ENCODE data around the gene KCTD16. TPM values are rescaled to one million over a fixed set of nuclear protein-coding genes. Genes with fewer than 3 reads are reported as not detected.

Gene KCTD16
- polyA plus RNA-seq, 1 of the 3 experiments (the other 2 are of a cell fraction), result 0.03 TPM

GRCh38 chr5:144511580-144512072, 341.0 kb downstream of the KCTD16 start:
- CTCF ChIA-PET, result no interaction called here
- no peak for TF ChIP-seq FOXJ3 (CRISPR knock-in tag; IDR thresholded peaks at IDR 0.05)
- no peaks in the 10 kb centered on the region for H3K79me2 ChIP-seq (ENCODE audit: insufficient read depth)
- H3K9me2 ChIP-seq, result no peaks in the 10 kb centered on the region
- 52% methylated on average over 4 of the region's 4 CpGs for WGBS (ENCODE audit: low lambda C conversion rate)
- POLR2A ChIA-PET, result no interaction called here
- no peaks in the 10 kb centered on the region for H3K27me3 ChIP-seq (ENCODE audit: insufficient read depth)
- H3K36me3 ChIP-seq (replicated peaks in 1 of 2; ENCODE audit: control insufficient read depth in 1 of 2, insufficient read depth in 2 of 2, low read length in 1 of 2), result no peaks in the 10 kb centered on the region
- H2AFZ ChIP-seq (ENCODE audit: low read depth), result no peak overlapping the region
- H3K4me3 ChIP-seq (ENCODE audit: low read depth in 2 of 2, low read length in 1 of 2), result no peak overlapping the region
- no peak overlapping the region for H3K4me2 ChIP-seq
- DNase-seq, result no peak
- no peak overlapping the region for H3K9ac ChIP-seq
- no peaks in the 10 kb centered on the region for H4K20me1 ChIP-seq (ENCODE audit: insufficient read depth)
- H3F3A ChIP-seq (replicated peaks; ENCODE audit: insufficient read depth), result no peaks in the 10 kb centered on the region
- no peaks in the 10 kb centered on the region for H3K4me1 ChIP-seq (ENCODE audit: control insufficient read depth in 1 of 2, insufficient read depth in 2 of 2, low read depth in 1 of 2, low read length in 1 of 2)
- no peak overlapping the region for H3K27ac ChIP-seq (ENCODE audit: low read depth in 2 of 2, low read length in 1 of 2)
- H3K9me3 ChIP-seq, result no peaks in the 10 kb centered on the region

- Histone ChIP-seq H3K79me2 (ENCODE audit: insufficient read depth) (no peaks in the 10 kb centered on the region), H2AFZ (ENCODE audit: low read depth) (no peak overlapping the region), H4K20me1 (ENCODE audit: insufficient read depth) (no peaks in the 10 kb centered on the region), H3K9me2 (no peaks in the 10 kb centered on the region), H3K4me3 (ENCODE audit: low read depth in 2 of 2, low read length in 1 of 2) (no peak overlapping the region), H3K9me3 (no peaks in the 10 kb centered on the region), H3K9ac (no peak overlapping the region), H3F3A (replicated peaks; ENCODE audit: insufficient read depth) (no peaks in the 10 kb centered on the region), H3K4me1 (ENCODE audit: control insufficient read depth in 1 of 2, insufficient read depth in 2 of 2, low read depth in 1 of 2, low read length in 1 of 2) (no peaks in the 10 kb centered on the region), H3K27me3 (ENCODE audit: insufficient read depth) (no peaks in the 10 kb centered on the region), H3K27ac (ENCODE audit: low read depth in 2 of 2, low read length in 1 of 2) (no peak overlapping the region), H3K36me3 (replicated peaks in 1 of 2; ENCODE audit: control insufficient read depth in 1 of 2, insufficient read depth in 2 of 2, low read length in 1 of 2) (no peaks in the 10 kb centered on the region), H3K4me2 (no peak overlapping the region)
- WGBS (ENCODE audit: low lambda C conversion rate), result 33% methylated on average over 1 of the region's 1 CpG
- no peak for DNase-seq
- TF ChIP-seq ELF1 (IDR thresholded peaks at IDR 0.05), result no peak
- no peak for TF ChIP-seq RXRA (IDR thresholded peaks at IDR 0.05; ENCODE audit: borderline replicate concordance, low read depth)
- POLR2A ChIA-PET, result no interaction called here
- CTCF ChIA-PET, result no interaction called here
Measured at GRCh38 chr5:144522698-144523097, 352.0 kb downstream of the KCTD16 start.

GRCh38 chr5:144525000-144525399, 354.3 kb downstream of the KCTD16 start:
- no peak overlapping the region for H2AFZ ChIP-seq (ENCODE audit: low read depth)
- H3K36me3 ChIP-seq (replicated peaks in 1 of 2; ENCODE audit: control insufficient read depth in 1 of 2, insufficient read depth in 2 of 2, low read length in 1 of 2), result no peaks in the 10 kb centered on the region
- ChIA-PET POLR2A (no interaction called here), CTCF (no interaction called here)
- H3K9me3 ChIP-seq, result no peaks in the 10 kb centered on the region
- no peak overlapping the region for H3K27ac ChIP-seq (ENCODE audit: low read depth in 2 of 2, low read length in 1 of 2)
- H3K4me3 ChIP-seq (ENCODE audit: low read depth in 2 of 2, low read length in 1 of 2), result no peak overlapping the region
- no peaks in the 10 kb centered on the region for H3K27me3 ChIP-seq (ENCODE audit: insufficient read depth)
- H3K4me2 ChIP-seq, result no peak overlapping the region
- H3F3A ChIP-seq (replicated peaks; ENCODE audit: insufficient read depth), result no peaks in the 10 kb centered on the region
- 12% methylated on average over 1 of the region's 1 CpG for WGBS (ENCODE audit: low lambda C conversion rate)
- H3K4me1 ChIP-seq (ENCODE audit: control insufficient read depth in 1 of 2, insufficient read depth in 2 of 2, low read depth in 1 of 2, low read length in 1 of 2), result no peaks in the 10 kb centered on the region
- no peak for DNase-seq
- no peaks in the 10 kb centered on the region for H4K20me1 ChIP-seq (ENCODE audit: insufficient read depth)
- H3K9ac ChIP-seq, result no peak overlapping the region
- H3K79me2 ChIP-seq (ENCODE audit: insufficient read depth), result no peaks in the 10 kb centered on the region
- no peaks in the 10 kb centered on the region for H3K9me2 ChIP-seq
- TF ChIP-seq CTCF (IDR thresholded peaks at IDR 0.05) (no peak), MXI1 (IDR thresholded peaks at IDR 0.05; ENCODE audit: low read depth, low read length) (no peak), USF1 (IDR thresholded peaks at IDR 0.05; ENCODE audit: borderline replicate concordance, low read depth) (no peak), MAX (IDR thresholded peaks at IDR 0.05; ENCODE audit: low read depth) (no peak)

Data from SK-N-SH (cell line).